ENCODE measurements around the gene CPNE9. TPM values are rescaled to one million over a fixed set of nuclear protein-coding genes. Genes with fewer than 3 reads are reported as not detected.

Gene CPNE9
- total and polyA plus RNA-seq, 2 of the 8 experiments (the other 6 are each of a cell fraction or from before 2014, with no cell fraction given), result 4.8 to 6.0 TPM

GRCh38 chr3:9739181-9739580, 35.5 kb downstream of the CPNE9 start (continued):
- TF ChIP-seq SIRT6 (IDR thresholded peaks at IDR 0.05; ENCODE audit: low read length) (no peak), HDAC2 (IDR thresholded peaks at IDR 0.05; ENCODE audit: borderline replicate concordance in 1 of 2, low read depth in 2 of 2, low read length in 2 of 2) (no peak), CHD1 (IDR thresholded peaks at IDR 0.05; ENCODE audit: low read depth, low read length) (no peak), CTBP2 (IDR thresholded peaks at IDR 0.05; ENCODE audit: borderline replicate concordance, insufficient read depth, insufficient read length, low read length) (no peak)
